COLO829 (cell line): Measurements from ENCODE around the gene ACSF2.

Experiments used
- DNase-seq: peaks from one replicate; pipeline ENCODE4 v3.0.0; 2012; ENCODE audit warnings: low spot score

The ACSF2 gene

GRCh38 chr17:50501054-50501453 lies 75.0 kb downstream of the ACSF2 start:
- no peak for DNase-seq

- DNase-seq, result no peak
These were observed 76.4 kb downstream of the ACSF2 start for GRCh38 chr17:50502301-50502990.

DNA sequence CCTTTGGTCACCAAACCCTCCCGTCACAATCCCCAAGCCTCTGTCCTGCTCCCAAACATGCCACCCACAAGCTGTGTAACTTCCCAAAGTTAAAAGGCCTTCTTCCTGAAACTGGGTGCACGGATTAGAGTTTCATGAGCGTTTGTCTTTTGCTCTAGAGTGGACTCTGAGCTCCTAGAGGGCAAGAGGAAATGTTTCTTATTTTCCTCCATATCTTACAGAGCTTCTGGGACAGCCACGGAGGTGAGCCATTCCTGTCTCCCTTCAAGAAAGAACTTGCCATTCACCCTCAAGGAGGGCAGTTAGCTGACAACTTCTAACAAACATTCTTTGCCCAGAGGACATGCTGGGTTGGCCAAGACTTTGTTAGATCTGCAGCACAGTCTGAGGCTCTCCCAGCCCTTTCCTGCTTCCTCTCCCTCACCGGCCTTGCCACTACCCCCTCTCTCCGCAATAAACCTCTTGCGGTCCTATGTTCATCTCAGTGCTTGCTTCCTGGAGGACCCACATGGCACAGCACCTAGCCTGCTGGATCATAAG lies 79.6 kb downstream of the ACSF2 start:
- DNase-seq, result no peak

DNA sequence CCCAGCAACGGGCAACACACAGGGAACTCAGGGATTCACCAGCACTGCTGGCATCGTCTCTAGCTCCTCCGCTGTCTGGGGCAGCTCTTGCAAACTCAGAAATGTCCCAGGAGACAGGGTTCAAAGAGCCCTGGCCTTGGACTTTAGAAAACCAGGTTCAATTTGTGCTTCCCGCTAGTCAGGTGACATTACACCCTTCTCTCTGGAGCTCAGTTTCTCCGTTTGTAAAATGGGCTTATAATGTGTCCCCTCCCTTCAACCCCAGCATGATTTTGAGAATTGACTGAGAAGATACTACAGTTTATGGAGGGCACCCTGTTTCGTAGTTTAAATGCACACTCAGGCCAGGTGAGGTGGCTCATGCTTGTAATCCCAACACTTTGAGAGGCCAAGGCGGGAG lies 80.3 kb downstream of the ACSF2 start:
- no peak for DNase-seq

DNA sequence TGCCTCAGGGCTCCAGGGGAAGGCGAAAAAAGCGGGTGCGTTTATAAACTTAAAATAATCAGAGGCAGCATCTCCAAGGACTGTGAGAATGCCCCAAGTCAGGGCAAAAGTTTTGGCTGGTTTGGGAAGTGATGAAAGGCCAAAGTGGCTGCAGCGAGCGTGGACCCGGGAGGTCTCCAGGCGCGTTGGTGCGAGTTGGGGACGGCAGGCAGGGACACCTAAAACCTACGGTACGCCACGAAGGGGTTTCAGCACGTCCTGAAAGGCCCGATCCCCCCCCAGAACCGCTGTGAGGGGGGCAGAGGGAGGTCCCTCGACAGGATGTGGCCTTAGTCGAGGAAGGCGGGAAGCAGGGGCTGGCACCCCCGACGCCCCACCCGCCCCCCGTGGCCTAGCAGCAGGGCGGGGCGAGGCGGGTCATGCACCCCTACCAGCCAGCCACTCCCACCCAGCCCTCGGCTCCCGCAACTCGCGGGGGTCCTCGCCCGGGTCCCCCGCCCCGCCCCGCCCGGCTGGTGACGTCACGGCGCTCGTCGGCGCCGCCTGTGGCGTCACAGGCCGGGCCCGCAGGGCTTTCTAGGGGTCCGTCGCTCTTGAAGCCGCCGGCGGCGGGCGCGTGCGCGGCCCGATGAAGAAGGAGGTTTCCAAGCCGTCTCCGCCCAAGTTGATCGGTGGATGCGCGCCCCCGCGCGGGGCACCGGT lies 82.0 kb downstream of the ACSF2 start, which contains the start of gene MYCBPAP:
TSS of gene MYCBPAP (plus strand) at position 569 of the 702 bp plus-strand sequence. CDS start 236 bp downstream, outside the sequence.
- no peak for DNase-seq

GRCh38 chr17:50508573-50509460 lies 82.8 kb downstream of the ACSF2 start:
- no peak for DNase-seq

DNA sequence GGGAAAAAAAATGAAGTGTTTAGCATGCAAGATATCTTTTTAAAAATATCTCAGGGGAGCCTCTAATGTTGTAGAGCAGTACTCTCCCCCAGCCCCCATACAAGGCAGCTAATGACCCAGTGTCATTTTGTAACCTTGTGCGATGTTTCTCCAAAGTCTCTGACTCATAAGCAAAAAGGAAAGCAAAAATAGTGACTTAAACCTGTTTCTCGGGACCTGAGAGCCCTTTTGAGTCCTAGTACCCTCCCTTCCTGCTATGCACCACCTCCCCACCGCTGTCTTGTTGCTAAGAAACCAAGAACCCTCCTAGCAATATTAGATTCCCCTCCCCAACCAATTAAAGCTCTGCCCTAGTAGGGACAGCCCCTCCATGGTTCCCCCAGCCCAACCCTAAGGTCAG lies 85.0 kb downstream of the ACSF2 start:
- no peak for DNase-seq

DNA sequence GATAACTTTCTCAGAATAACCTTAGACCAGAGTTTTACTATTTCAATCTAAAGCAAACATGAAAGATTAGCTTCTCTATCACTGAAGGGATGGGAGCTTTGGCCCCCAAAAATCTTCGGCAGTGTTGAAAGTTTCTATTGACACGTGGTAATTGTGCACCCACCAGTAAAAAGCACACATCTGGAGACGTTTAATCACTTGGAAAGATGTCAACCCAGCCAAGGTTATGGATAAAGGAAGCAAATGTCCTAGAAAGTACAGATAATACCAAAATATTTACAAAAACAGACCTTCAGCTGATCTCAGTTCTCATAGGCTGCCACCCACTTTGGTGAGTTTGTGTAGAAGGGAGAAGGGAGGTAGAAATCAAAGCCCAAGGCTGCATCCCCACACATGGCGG lies 87.5 kb downstream of the ACSF2 start:
- DNase-seq, result no peak

- DNase-seq, result no peak
These were observed 88.4 kb downstream of the ACSF2 start for GRCh38 chr17:50514388-50514787.

- DNase-seq, result no peak
These were observed 89.1 kb downstream of the ACSF2 start for GRCh38 chr17:50514936-50515702.

DNA sequence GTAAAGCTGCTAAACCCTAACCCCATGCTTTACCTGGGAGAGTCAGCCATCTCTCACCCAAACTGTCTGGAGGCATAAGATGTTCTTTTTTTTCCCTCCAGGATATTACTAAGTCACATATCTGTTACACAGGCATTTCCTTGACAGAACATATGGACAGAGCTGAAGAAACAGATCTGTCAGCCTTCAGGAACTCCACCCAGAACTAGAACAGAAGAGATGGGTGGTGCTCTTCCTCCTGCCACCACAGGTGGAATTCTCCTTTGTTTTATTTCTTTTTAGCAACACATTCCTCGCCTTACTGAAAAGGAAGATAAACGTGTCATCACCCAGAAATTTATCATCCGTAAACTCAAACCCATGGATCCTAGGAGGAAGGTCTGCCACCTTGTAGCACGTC lies 91.0 kb downstream of the ACSF2 start:
- no peak for DNase-seq

- no peak for DNase-seq
These were observed 91.7 kb downstream of the ACSF2 start for GRCh38 chr17:50517504-50518383.

GRCh38 chr17:50518384-50519023 lies 92.5 kb downstream of the ACSF2 start:
- no peak for DNase-seq

DNA sequence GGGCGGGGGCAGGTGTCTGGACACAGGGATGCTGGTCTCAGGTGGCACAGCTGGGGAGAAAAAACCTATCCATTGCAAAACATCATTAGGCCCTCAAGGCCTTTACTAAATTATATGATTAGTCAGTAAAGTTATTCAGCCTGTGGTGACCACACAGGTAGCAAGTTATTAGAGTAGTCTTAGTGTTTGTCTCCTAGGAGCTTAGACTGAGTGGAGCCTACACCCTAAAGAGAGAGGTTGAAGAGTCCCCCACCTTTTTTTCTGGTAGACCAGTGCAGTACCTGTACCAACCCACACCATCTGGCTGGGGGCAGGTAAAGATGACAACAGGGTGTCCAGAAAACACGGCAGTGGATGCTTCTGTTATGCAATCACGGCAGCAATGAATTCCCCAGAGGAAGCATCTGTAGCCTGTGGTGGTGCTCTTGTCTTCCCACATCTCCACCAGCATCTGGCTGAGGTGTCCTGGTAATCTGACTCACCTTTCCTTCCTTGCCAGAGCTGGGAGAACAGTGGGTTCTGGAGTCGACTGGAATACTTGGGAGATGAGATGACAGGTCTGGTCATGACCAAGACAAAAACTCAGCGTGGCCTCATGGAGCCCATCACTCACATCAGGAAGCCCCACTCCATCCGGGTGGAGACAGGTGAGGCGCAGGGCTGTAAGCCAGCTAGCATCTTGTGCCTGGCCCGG lies 93.3 kb downstream of the ACSF2 start:
- no peak for DNase-seq

- DNase-seq, result no peak
These were observed 94.5 kb downstream of the ACSF2 start for GRCh38 chr17:50520483-50520882.

- DNase-seq, result no peak
These were observed 95.5 kb downstream of the ACSF2 start for GRCh38 chr17:50521514-50521913.

GRCh38 chr17:50522766-50523165 lies 96.7 kb downstream of the ACSF2 start:
- DNase-seq, result no peak

DNA sequence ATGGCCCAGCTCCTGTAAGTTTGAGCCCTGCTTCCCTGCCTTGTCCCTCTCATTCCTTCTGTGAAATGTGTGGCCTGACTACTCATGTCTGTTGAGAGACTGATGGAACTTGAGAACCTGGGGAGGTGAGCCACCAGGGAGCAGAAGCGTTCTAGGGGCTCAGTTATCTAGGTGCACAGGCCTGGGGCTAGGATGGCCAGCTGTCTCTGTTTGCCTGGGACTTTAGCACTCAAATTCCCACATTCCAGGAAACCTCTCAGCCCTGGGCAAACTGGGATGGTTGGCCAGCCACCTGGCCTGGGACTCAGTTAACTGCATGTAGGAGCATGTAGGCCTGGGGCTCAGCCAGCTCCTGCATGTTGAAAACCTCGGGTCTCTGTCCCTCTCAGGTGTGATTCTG lies 97.2 kb downstream of the ACSF2 start:
- no peak for DNase-seq
